Measurements from ENCODE around the gene NR2C2AP. TPM values are rescaled to one million over a fixed set of nuclear protein-coding genes. Genes with fewer than 3 reads are reported as not detected.

Gene NR2C2AP
- total and polyA plus RNA-seq, 2 of the 13 experiments (the other 11 are each of a cell fraction or from before 2014, with no cell fraction given), result 12.2 to 26.8 TPM

DNA sequence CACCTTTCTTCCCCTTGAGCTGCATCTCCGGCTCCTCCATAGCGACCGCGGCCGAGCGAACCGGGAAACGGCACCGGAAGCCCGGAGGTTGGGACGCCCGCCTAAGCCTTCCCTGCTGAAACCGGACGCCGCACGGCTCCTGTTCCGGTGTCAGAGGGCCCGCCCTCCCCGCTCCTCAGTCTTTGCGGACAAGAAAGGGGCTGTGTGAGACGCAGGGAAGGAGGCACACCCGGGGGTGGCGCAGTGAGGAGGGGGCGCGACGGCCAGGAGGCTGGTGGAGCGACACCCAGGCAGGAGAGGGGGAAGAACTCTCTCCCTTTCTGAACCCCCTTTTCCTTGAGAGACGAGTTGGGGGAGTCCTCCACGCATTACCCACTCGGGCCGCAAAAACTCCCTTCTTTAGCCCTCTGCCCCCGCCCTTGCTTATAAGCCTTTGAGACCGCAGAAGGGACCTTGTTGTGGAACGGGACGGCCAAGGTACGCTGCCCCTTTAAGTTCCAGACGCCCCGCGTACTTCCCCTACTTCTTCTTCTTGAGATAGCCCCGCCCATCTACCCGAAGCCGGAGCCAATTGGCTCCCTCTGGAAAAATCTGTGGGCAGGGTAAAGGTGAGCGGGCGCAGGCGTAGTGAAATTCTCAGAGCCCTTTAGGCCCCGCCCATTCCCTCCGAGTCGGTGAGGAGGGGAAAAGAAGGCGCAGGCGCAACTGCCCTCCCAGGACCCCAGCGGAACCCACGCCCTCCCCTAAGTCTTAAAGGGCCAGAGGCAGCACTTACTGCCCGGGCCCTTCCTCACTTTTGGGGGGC lies 10.9 kb downstream of the NR2C2AP start, which contains the start of the genes BORCS8 and RFXANK (continued):
- TF ChIP-seq ZNF788 (CRISPR knock-in tag; IDR thresholded peaks at IDR 0.05; ENCODE audit: borderline replicate concordance) (peak; percentile 90), ZNF207 (IDR thresholded peaks at IDR 0.05; ENCODE audit: borderline replicate concordance) (no peak), KAT7 (CRISPR knock-in tag; IDR thresholded peaks at IDR 0.05; ENCODE audit: borderline replicate concordance) (peak; percentile 91), ZFP90 (CRISPR knock-in tag; IDR thresholded peaks at IDR 0.05; ENCODE audit: borderline replicate concordance) (no peak), ZNF878 (CRISPR knock-in tag; IDR thresholded peaks at IDR 0.05) (0 out of 2 replicates have a peak, but pooled peaks have one; percentile 30), ZNF530 (CRISPR knock-in tag; IDR thresholded peaks at IDR 0.05; ENCODE audit: low read depth) (no peak), JARID2 (CRISPR knock-in tag; IDR thresholded peaks at IDR 0.05; ENCODE audit: insufficient replicate concordance) (peak; percentile 48), KMT2A (CRISPR knock-in tag; IDR thresholded peaks at IDR 0.05) (peak; percentile 89), PHB2 (IDR thresholded peaks at IDR 0.05; ENCODE audit: partially characterized antibody) (no peak), HOXD1 (CRISPR knock-in tag; IDR thresholded peaks at IDR 0.05) (no peak), ZNF101 (CRISPR knock-in tag; IDR thresholded peaks at IDR 0.05; ENCODE audit: borderline replicate concordance, low read depth) (no peak), NFRKB (IDR thresholded peaks at IDR 0.05) (no peak)
- TF ChIP-seq, protein P1, sequence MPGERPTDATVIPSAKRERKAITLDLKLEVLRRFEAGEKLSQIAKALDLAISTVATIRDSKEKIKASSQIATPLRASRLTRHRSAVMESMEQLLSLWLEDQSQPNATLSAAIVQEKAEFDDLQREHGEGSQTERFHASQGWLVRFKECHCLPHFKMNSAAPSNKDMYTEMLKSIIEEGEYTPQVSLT (CRISPR knock-in tag; IDR thresholded peaks at IDR 0.05; ENCODE audit: borderline replicate concordance, low read depth), result no peak
- TF ChIP-seq, protein P2, sequence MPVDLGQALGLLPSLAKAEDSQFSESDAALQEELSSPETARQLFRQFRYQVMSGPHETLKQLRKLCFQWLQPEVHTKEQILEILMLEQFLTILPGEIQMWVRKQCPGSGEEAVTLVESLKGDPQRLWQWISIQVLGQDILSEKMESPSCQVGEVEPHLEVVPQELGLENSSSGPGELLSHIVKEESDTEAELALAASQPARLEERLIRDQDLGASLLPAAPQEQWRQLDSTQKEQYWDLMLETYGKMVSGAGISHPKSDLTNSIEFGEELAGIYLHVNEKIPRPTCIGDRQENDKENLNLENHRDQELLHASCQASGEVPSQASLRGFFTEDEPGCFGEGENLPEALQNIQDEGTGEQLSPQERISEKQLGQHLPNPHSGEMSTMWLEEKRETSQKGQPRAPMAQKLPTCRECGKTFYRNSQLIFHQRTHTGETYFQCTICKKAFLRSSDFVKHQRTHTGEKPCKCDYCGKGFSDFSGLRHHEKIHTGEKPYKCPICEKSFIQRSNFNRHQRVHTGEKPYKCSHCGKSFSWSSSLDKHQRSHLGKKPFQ (CRISPR knock-in tag; IDR thresholded peaks at IDR 0.05; ENCODE audit: insufficient replicate concordance), result no peak
- TF ChIP-seq, protein P3, sequence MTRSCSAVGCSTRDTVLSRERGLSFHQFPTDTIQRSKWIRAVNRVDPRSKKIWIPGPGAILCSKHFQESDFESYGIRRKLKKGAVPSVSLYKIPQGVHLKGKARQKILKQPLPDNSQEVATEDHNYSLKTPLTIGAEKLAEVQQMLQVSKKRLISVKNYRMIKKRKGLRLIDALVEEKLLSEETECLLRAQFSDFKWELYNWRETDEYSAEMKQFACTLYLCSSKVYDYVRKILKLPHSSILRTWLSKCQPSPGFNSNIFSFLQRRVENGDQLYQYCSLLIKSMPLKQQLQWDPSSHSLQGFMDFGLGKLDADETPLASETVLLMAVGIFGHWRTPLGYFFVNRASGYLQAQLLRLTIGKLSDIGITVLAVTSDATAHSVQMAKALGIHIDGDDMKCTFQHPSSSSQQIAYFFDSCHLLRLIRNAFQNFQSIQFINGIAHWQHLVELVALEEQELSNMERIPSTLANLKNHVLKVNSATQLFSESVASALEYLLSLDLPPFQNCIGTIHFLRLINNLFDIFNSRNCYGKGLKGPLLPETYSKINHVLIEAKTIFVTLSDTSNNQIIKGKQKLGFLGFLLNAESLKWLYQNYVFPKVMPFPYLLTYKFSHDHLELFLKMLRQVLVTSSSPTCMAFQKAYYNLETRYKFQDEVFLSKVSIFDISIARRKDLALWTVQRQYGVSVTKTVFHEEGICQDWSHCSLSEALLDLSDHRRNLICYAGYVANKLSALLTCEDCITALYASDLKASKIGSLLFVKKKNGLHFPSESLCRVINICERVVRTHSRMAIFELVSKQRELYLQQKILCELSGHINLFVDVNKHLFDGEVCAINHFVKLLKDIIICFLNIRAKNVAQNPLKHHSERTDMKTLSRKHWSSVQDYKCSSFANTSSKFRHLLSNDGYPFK (CRISPR knock-in tag; IDR thresholded peaks at IDR 0.05; ENCODE audit: borderline replicate concordance), result peak; percentile 88; the same call in 1 of the 2 replicates
- TF ChIP-seq, protein P4, sequence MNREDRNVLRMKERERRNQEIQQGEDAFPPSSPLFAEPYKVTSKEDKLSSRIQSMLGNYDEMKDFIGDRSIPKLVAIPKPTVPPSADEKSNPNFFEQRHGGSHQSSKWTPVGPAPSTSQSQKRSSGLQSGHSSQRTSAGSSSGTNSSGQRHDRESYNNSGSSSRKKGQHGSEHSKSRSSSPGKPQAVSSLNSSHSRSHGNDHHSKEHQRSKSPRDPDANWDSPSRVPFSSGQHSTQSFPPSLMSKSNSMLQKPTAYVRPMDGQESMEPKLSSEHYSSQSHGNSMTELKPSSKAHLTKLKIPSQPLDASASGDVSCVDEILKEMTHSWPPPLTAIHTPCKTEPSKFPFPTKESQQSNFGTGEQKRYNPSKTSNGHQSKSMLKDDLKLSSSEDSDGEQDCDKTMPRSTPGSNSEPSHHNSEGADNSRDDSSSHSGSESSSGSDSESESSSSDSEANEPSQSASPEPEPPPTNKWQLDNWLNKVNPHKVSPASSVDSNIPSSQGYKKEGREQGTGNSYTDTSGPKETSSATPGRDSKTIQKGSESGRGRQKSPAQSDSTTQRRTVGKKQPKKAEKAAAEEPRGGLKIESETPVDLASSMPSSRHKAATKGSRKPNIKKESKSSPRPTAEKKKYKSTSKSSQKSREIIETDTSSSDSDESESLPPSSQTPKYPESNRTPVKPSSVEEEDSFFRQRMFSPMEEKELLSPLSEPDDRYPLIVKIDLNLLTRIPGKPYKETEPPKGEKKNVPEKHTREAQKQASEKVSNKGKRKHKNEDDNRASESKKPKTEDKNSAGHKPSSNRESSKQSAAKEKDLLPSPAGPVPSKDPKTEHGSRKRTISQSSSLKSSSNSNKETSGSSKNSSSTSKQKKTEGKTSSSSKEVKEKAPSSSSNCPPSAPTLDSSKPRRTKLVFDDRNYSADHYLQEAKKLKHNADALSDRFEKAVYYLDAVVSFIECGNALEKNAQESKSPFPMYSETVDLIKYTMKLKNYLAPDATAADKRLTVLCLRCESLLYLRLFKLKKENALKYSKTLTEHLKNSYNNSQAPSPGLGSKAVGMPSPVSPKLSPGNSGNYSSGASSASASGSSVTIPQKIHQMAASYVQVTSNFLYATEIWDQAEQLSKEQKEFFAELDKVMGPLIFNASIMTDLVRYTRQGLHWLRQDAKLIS (CRISPR knock-in tag; IDR thresholded peaks at IDR 0.05), result no peak
- TF ChIP-seq, protein P5, sequence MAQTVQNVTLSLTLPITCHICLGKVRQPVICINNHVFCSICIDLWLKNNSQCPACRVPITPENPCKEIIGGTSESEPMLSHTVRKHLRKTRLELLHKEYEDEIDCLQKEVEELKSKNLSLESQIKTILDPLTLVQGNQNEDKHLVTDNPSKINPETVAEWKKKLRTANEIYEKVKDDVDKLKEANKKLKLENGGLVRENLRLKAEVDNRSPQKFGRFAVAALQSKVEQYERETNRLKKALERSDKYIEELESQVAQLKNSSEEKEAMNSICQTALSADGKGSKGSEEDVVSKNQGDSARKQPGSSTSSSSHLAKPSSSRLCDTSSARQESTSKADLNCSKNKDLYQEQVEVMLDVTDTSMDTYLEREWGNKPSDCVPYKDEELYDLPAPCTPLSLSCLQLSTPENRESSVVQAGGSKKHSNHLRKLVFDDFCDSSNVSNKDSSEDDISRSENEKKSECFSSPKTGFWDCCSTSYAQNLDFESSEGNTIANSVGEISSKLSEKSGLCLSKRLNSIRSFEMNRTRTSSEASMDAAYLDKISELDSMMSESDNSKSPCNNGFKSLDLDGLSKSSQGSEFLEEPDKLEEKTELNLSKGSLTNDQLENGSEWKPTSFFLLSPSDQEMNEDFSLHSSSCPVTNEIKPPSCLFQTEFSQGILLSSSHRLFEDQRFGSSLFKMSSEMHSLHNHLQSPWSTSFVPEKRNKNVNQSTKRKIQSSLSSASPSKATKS (CRISPR knock-in tag; IDR thresholded peaks at IDR 0.05), result 0 out of 2 replicates have a peak, but pooled peaks have one; percentile 67

Data from HepG2 (cell line).